Measurements from ENCODE around the gene ARAP1.

The ARAP1 gene

GRCh38 chr11:72787216-72788104 is 35.3 kb upstream of the ARAP1 start:
- H3K4me3 ChIP-seq (ENCODE audit: extremely low read depth, insufficient read depth, low read length, poor library complexity, severe bottlenecking), result no peak overlapping the region
- H3K4me1 ChIP-seq (ENCODE audit: control insufficient read depth, insufficient read depth, low read length, poor library complexity, severe bottlenecking), result peaks cover 8% of the 10 kb centered on the region
- WGBS, 2 experiments (ENCODE audit: insufficient coverage in 2 of 2), result 77 to 78% methylated on average over 7 to 10 of the region's 16 CpGs
- H3K36me3 ChIP-seq (ENCODE audit: control insufficient read depth, insufficient read depth, low read length), result no peaks in the 10 kb centered on the region
- no peak overlapping the region for H3K27ac ChIP-seq (ENCODE audit: low read depth, low read length, severe bottlenecking)
- no peaks in the 10 kb centered on the region for H3K9me3 ChIP-seq (ENCODE audit: control insufficient read depth, low read length)

- Histone ChIP-seq H3K4me3 (ENCODE audit: extremely low read depth, insufficient read depth, low read length, poor library complexity, severe bottlenecking) (no peak overlapping the region), H3K4me1 (ENCODE audit: control insufficient read depth, insufficient read depth, low read length, poor library complexity, severe bottlenecking) (peaks cover 8% of the 10 kb centered on the region), H3K27ac (ENCODE audit: low read depth, low read length, severe bottlenecking) (no peak overlapping the region), H3K9me3 (ENCODE audit: control insufficient read depth, low read length) (no peaks in the 10 kb centered on the region), H3K36me3 (ENCODE audit: control insufficient read depth, insufficient read depth, low read length) (no peaks in the 10 kb centered on the region)
- 84 to 96% methylated on average over 4 of the region's 8 CpGs for WGBS, 2 experiments (ENCODE audit: insufficient coverage in 2 of 2)
Measured at GRCh38 chr11:72786305-72787215, 34.4 kb upstream of the ARAP1 start.

- H3K4me1 ChIP-seq (ENCODE audit: control insufficient read depth, insufficient read depth, low read length, poor library complexity, severe bottlenecking), result peaks cover 6% of the 10 kb centered on the region
- 88 to 95% methylated on average over 10 of the region's 10 CpGs for WGBS, 2 experiments (ENCODE audit: insufficient coverage in 2 of 2)
- H3K36me3 ChIP-seq (ENCODE audit: control insufficient read depth, insufficient read depth, low read length), result no peaks in the 10 kb centered on the region
- H3K9me3 ChIP-seq (ENCODE audit: control insufficient read depth, low read length), result no peaks in the 10 kb centered on the region
- H3K27ac ChIP-seq (ENCODE audit: low read depth, low read length, severe bottlenecking), result no peak overlapping the region
- no peak overlapping the region for H3K4me3 ChIP-seq (ENCODE audit: extremely low read depth, insufficient read depth, low read length, poor library complexity, severe bottlenecking)
Measured at GRCh38 chr11:72784662-72785061, 32.5 kb upstream of the ARAP1 start.

- no peak overlapping the region for H3K27ac ChIP-seq (ENCODE audit: low read depth, low read length, severe bottlenecking)
Measured at GRCh38 chr11:72783144-72783905, 31.1 kb upstream of the ARAP1 start.

GRCh38 chr11:72782081-72782920 is 30.1 kb upstream of the ARAP1 start:
- 28% methylated on average over 13 to 14 of the region's 14 CpGs for WGBS, 2 experiments (ENCODE audit: insufficient coverage in 2 of 2)
- no peaks in the 10 kb centered on the region for H3K36me3 ChIP-seq (ENCODE audit: control insufficient read depth, insufficient read depth, low read length)
- H3K27ac ChIP-seq (ENCODE audit: low read depth, low read length, severe bottlenecking), result no peak overlapping the region
- peak overlapping the region; percentile 23 for H3K4me3 ChIP-seq (ENCODE audit: extremely low read depth, insufficient read depth, low read length, poor library complexity, severe bottlenecking)
- H3K4me1 ChIP-seq (ENCODE audit: control insufficient read depth, insufficient read depth, low read length, poor library complexity, severe bottlenecking), result no peaks in the 10 kb centered on the region
- H3K9me3 ChIP-seq (ENCODE audit: control insufficient read depth, low read length), result no peaks in the 10 kb centered on the region

More at GRCh38 chr11:72783144-72783905, 31.1 kb upstream of the ARAP1 start:
- Histone ChIP-seq H3K9me3 (ENCODE audit: control insufficient read depth, low read length) (no peaks in the 10 kb centered on the region), H3K4me3 (ENCODE audit: extremely low read depth, insufficient read depth, low read length, poor library complexity, severe bottlenecking) (no peak overlapping the region), H3K36me3 (ENCODE audit: control insufficient read depth, insufficient read depth, low read length) (no peaks in the 10 kb centered on the region), H3K4me1 (ENCODE audit: control insufficient read depth, insufficient read depth, low read length, poor library complexity, severe bottlenecking) (no peaks in the 10 kb centered on the region)
- 94 to 100% methylated on average over 2 of the region's 2 CpGs for WGBS, 2 experiments (ENCODE audit: insufficient coverage in 2 of 2)

GRCh38 chr11:72781313-72782080 is 29.3 kb upstream of the ARAP1 start:
- Histone ChIP-seq H3K4me3 (ENCODE audit: extremely low read depth, insufficient read depth, low read length, poor library complexity, severe bottlenecking) (peak overlapping the region; percentile 46), H3K36me3 (ENCODE audit: control insufficient read depth, insufficient read depth, low read length) (no peaks in the 10 kb centered on the region), H3K4me1 (ENCODE audit: control insufficient read depth, insufficient read depth, low read length, poor library complexity, severe bottlenecking) (peaks cover 3% of the 10 kb centered on the region), H3K27ac (ENCODE audit: low read depth, low read length, severe bottlenecking) (no peak overlapping the region), H3K9me3 (ENCODE audit: control insufficient read depth, low read length) (no peaks in the 10 kb centered on the region)
- 1 to 3% methylated on average over 38 to 46 of the region's 89 CpGs for WGBS, 2 experiments (ENCODE audit: insufficient coverage in 2 of 2)

GRCh38 chr11:72781063-72781312 is 28.8 kb upstream of the ARAP1 start:
- Histone ChIP-seq H3K4me3 (ENCODE audit: extremely low read depth, insufficient read depth, low read length, poor library complexity, severe bottlenecking) (peak overlapping the region; percentile 46), H3K9me3 (ENCODE audit: control insufficient read depth, low read length) (no peaks in the 10 kb centered on the region), H3K27ac (ENCODE audit: low read depth, low read length, severe bottlenecking) (no peak overlapping the region), H3K4me1 (ENCODE audit: control insufficient read depth, insufficient read depth, low read length, poor library complexity, severe bottlenecking) (peaks cover 3% of the 10 kb centered on the region), H3K36me3 (ENCODE audit: control insufficient read depth, insufficient read depth, low read length) (no peaks in the 10 kb centered on the region)
- WGBS, 2 experiments (ENCODE audit: insufficient coverage in 2 of 2), result 30 to 77% methylated on average over 6 to 17 of the region's 17 CpGs

- Histone ChIP-seq H3K27ac (ENCODE audit: low read depth, low read length, severe bottlenecking) (no peak overlapping the region), H3K4me3 (ENCODE audit: extremely low read depth, insufficient read depth, low read length, poor library complexity, severe bottlenecking) (peak overlapping the region; percentile 46), H3K36me3 (ENCODE audit: control insufficient read depth, insufficient read depth, low read length) (no peaks in the 10 kb centered on the region), H3K4me1 (ENCODE audit: control insufficient read depth, insufficient read depth, low read length, poor library complexity, severe bottlenecking) (peaks cover 3% of the 10 kb centered on the region), H3K9me3 (ENCODE audit: control insufficient read depth, low read length) (no peaks in the 10 kb centered on the region)
- 90 to 93% methylated on average over 5 to 7 of the region's 10 CpGs for WGBS, 2 experiments (ENCODE audit: insufficient coverage in 2 of 2)
Measured at GRCh38 chr11:72780296-72781062, 28.3 kb upstream of the ARAP1 start.

GRCh38 chr11:72779495-72780128 is 27.4 kb upstream of the ARAP1 start:
- no peaks in the 10 kb centered on the region for H3K9me3 ChIP-seq (ENCODE audit: control insufficient read depth, low read length)
- H3K27ac ChIP-seq (ENCODE audit: low read depth, low read length, severe bottlenecking), result no peak overlapping the region
- no peak overlapping the region for H3K4me3 ChIP-seq (ENCODE audit: extremely low read depth, insufficient read depth, low read length, poor library complexity, severe bottlenecking)
- 78 to 85% methylated on average over 2 to 3 of the region's 4 CpGs for WGBS, 2 experiments (ENCODE audit: insufficient coverage in 2 of 2)
- H3K4me1 ChIP-seq (ENCODE audit: control insufficient read depth, insufficient read depth, low read length, poor library complexity, severe bottlenecking), result peaks cover 3% of the 10 kb centered on the region
- no peaks in the 10 kb centered on the region for H3K36me3 ChIP-seq (ENCODE audit: control insufficient read depth, insufficient read depth, low read length)

Measured in mesodermal cell (in vitro differentiated cells).